ENCODE data around the gene RASGEF1C.

Gene RASGEF1C

GRCh38 chr5:180157866-180158265, 51.1 kb downstream of the RASGEF1C start:
- DNase-seq: no peak

- DNase-seq: no peak
Measured at GRCh38 chr5:180156141-180156540, 52.9 kb downstream of the RASGEF1C start.

- DNase-seq: no peak
Measured at GRCh38 chr5:180155365-180155926, 53.6 kb downstream of the RASGEF1C start.

- no peak for DNase-seq
Measured at GRCh38 chr5:180154821-180155364, 54.1 kb downstream of the RASGEF1C start.

GRCh38 chr5:180153991-180154390, 55.0 kb downstream of the RASGEF1C start:
- no peak for DNase-seq

DNA sequence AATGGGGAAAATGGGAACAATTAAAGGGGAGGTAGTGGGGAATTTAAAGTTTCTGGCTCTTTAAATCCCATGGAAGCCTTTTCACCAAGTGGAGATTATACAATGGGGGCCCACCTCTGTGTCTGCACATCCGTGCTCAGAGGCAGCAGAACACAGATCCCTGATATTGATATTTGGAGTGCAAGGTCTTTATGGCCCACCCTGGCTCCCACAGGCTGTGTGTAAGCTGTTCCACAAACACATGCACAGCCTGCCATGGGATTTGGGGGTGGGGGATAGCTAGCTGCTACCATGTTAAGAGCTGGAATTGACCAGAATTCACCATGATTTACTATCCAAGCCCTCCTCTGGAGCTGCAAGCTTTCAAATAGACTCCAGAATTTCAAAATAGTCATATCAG, 55.9 kb downstream of the RASGEF1C start:
- no peak for DNase-seq

DNA sequence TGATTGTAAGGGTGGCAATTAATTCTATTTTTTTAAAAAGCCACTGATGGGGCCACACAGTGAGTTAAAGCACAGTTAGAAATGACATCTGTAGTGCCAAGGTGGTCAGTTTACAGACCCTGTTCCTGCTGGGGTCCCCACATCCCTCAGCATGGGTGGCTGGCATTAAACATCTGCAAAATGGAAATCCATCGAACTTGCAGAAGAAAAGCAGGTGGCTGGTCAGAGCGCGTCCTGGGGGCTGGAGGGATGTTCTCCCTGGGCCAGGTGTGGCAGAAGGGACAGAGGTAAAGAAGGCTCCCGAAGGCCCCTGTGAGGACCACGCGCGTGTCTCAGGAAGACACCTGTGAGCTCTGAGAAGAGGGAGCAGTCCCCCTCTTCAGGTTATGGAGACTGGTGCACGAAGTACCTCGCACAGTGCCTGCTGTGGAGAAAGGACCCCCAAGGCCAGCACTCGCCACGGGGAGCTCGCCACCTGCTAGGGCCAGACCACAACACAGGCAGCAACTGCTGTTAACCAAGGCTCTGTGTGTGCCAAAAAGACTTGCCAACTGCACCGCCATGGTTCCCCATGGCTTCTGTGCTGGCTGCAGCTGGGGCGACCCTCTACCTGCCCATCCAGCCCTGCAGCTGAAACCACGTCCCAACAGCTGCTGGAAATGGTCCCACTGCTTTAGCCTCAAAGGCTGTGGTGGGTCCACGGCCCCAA, 65.2 kb downstream of the RASGEF1C start:
- DNase-seq: no peak

DNA sequence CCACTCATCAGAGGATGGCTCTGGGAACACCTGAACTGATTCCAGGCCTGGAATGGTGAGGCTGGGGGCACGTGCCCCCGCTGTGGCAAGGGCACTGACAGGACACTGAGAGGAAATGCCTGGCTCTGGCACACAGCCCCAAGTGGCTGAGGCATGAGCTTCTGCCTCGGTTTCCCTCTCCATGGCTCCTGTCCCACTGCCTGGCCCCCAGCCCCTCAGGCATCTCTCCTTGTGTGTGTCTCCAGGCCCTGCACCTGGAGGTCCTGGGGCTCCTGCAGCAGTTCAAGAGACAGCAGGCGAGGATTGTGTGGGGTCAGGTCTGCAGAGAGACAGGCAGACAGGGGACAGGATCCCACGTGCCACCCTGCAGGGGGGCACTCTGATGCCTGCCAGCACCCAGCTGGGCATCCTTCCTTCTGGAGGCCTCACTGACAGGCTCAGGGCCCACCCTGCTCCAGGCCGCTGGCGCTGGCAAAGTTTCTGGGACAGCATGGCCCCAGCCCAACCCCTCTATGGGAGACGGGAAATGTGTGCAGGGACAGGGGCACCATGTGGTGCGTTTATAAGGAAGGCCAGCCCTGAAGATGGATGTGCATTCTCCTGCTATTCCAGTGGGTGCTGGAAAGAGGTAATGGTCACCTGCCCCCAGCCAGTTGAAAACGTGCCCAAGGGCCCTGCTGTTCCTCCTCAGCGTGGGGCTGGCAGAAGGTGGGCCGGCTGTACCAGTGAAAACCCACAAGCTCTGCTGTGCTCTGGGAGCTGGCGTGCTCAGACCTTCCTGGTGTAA, 66.0 kb downstream of the RASGEF1C start:
- no peak for DNase-seq

- no peak for DNase-seq
Measured at GRCh38 chr5:180142021-180142765, 66.8 kb downstream of the RASGEF1C start.

DNA sequence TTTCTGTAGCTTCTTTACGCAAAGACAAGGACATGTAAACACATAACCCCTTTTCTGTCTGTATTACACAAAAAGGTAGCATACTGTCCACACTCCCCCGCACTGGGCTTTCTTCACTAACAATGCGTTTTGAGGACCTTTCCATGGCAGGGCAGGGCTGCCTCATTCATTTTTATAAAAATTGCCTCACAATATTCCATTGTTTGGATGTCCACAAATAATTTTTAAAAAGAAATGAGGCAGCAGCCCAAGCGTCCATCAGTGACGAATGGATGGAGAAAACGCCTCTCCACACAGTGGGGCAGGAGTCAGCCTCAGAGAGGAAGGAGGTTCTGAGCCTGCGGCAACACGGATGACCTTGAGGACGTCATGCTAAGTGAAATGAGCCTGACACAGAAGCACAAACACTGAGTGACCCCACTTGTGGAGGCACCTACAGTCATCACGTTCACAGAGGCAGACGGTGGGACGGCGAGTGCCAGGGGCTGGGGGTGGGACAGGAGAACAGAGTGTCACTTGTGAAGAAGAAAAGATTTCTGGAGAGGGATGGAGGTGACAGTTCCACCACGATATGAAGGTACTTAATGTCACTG, 67.8 kb downstream of the RASGEF1C start:
- no peak for DNase-seq

DNA sequence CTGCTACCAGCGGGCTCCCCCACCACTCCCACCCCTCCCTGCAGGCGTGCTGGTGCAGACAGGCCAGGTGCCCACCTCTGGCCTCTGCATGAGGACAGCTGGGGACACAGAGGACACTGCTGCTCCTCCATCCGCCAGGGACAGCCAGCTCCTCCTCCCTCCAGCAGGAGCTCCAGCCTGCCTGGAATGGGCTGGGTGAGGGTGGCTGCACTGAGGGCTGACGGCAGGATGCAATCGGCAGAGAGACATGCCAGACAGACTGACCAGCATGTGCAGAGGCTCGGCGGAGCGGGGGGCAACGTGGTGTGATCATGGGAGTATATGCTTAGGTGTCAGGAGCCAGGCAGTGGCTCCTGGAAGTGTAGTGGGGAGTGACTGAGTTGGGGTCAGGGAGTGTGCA, 68.4 kb downstream of the RASGEF1C start:
- no peak for DNase-seq

GRCh38 chr5:180140079-180140554, 68.9 kb downstream of the RASGEF1C start:
- no peak for DNase-seq

DNA sequence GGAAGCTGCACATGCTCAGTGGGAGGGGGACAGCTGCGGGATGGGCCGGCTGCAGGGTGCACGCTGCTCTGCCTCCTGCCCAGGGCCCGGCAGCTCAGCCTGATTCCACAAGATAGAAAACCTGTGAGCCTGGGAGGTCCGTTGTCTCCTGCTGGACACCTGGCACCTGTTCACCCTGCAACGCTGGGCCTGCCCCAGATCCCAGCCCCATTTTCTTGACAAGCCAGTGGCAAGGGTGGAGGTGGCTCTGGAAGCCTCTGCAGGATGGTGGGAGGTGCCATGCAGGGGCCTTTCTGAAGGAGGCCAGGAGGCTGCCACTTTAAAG, 69.3 kb downstream of the RASGEF1C start:
- DNase-seq: no peak

DNA sequence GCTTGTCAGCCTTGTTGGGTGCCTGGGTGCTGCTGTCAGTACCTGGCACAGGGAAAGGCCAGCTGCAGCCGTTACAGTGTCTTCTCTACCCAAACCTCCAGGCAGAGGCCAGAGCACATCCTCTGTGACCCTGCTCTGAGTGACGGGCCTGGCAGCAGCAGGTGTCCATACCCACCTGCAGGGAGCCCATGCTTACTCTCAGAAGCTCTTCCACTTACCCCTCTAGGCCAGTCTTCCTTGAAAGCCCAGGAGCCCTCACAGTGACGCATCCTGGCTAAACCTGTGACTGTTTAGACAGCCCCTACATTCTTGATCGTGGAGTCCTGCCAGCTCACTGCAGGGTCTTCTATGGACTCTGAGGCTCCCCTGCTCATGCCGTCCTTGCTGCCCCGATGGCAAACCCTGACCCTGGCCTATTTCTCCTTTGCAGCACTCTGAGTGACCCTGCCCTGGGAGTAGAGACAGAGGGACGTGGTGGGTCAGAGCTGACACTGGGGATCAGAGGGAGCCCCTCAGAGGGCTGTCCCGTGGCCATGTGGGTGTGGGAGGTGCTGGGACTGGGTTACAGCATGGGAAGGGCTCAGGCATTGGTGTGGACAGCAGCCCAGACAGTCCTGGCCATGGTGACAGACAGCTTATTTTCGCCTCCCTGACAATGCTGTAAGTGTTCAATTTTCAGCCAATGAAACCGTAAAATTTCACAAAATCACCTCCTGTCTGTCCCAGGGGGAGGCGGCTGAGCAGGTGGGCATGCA, 69.9 kb downstream of the RASGEF1C start:
- no peak for DNase-seq

GRCh38 chr5:180138214-180138975, 70.6 kb downstream of the RASGEF1C start:
- DNase-seq: no peak

GRCh38 chr5:180137401-180138213, 71.4 kb downstream of the RASGEF1C start:
- no peak for DNase-seq

GRCh38 chr5:180136630-180137381, 72.2 kb downstream of the RASGEF1C start:
- no peak for DNase-seq

DNA sequence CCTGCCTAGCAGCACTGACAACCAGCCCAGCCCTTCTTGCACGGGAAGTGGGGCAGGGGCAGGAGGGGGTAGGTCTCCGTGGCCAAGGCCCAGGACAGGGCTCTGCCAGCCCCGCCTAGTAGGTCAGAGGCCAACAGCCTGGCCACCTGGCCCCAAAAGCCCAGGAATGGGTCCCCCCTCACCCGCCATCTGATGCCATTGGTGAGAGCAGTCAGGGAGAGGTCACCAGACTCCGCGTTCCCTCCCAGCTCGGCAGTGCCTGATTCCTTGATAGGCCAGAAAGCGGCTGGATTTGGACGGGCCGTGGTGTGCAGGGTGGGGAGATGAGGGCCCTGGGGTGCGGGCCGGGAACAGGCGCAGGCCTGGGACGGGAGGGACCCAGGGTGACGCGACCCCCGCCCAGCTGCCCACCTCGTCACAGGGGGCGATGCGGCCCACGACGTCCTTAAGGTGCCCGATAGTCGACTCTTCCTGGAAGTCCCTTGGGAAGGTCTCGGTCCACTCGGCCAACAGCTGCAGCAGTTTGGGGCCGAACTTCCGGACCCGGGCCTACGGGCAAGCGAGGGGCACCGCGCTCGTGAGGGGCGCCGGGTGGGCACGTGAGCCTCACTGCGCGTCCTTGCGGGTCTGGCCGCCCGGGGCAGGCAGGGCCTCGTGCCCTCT, 72.9 kb downstream of the RASGEF1C start:
- DNase-seq: no peak

All from activated CD8-positive, alpha-beta memory T cell treated with anti-CD3 and anti-CD28 coated beads, Interleukin-2, amount 50 U/mL, for 4 hours (primary cell).